H1 (cell line): ENCODE results near the gene CLPX. TPM values are rescaled to one million over a fixed set of nuclear protein-coding genes. Genes with fewer than 3 reads are reported as not detected.

ENCODE experiments used
- CTCF ChIA-PET: fragments of 300-600 bp; sonication (Branson Sonifier 250); formaldehyde crosslinking; loops from one replicate; lab custom pipeline; 2021; ENCODE audit not compliant: partially characterized antibody; lab: Charles Lee
- POLR2A ChIA-PET: fragments of 300-600 bp; sonication (Branson Sonifier 250); formaldehyde crosslinking; loops from one replicate; lab custom pipeline; 2021; ENCODE audit warnings: inconsistent platforms; ENCODE audit not compliant: partially characterized antibody; lab: Charles Lee
- DNase-seq, 2 experiments: peaks; one replicate each; pipeline versions ENCODE4 v3.0.0 to v3.0.0-alpha.2; 2010 to 2022; ENCODE audit warnings: low spot score in 2 of 2, low read depth in 1 of 2, mixed read lengths in 1 of 2
- FAIRE-seq: peaks from 2 replicates; lab custom pipeline; 2011; peaks lifted over from hg19 to GRCh38; lab: Jason Lieb, UNC
- H2AFZ ChIP-seq: 2 replicates; pipeline ENCODE4 v1.8.1; 2012; ENCODE audit warnings: low read length, inconsistent platforms
- H2AK5ac ChIP-seq: 2 replicates; pipeline ENCODE4 v1.6.1; 2013; ENCODE audit warnings: low read depth, low read length
- H2BK120ac ChIP-seq: replicated peaks from 2 replicates; pipeline ENCODE3; 2013; ENCODE audit warnings: low read depth, low read length, inconsistent platforms
- H2BK12ac ChIP-seq: 2 replicates; pipeline ENCODE4 v1.6.1; 2013; ENCODE audit warnings: low read depth, low read length
- H2BK15ac ChIP-seq: 2 replicates; pipeline ENCODE4 v1.6.1; 2013; ENCODE audit warnings: low read length
- H2BK20ac ChIP-seq: 2 replicates; pipeline ENCODE4 v1.6.1; 2013; ENCODE audit warnings: low read length
- H2BK5ac ChIP-seq: 2 replicates; pipeline ENCODE4 v1.6.1; 2013; ENCODE audit warnings: low read depth, low read length
- H3K14ac ChIP-seq: 2 replicates; pipeline ENCODE4 v1.6.1; 2013; ENCODE audit warnings: inconsistent platforms; ENCODE audit not compliant: insufficient read length
- H3K18ac ChIP-seq: 2 replicates; pipeline ENCODE4 v1.6.1; 2013; ENCODE audit warnings: low read length; ENCODE audit errors: extremely low read depth
- H3K23ac ChIP-seq: 2 replicates; pipeline ENCODE4 v1.6.1; 2013; ENCODE audit warnings: inconsistent platforms; ENCODE audit not compliant: insufficient read length
- H3K23me2 ChIP-seq: 2 replicates; pipeline ENCODE4 v1.6.1; 2013; ENCODE audit warnings: low read depth, low read length
- H3K27ac ChIP-seq: 2 replicates; pipeline ENCODE4 v1.6.1; 2011; ENCODE audit warnings: low read depth, low read length, inconsistent platforms
- H3K27me3 ChIP-seq, 4 experiments: replicated peaks in 1 of 4; 1 replicate in 1 of 4; 2 replicates in 3 of 4; pipeline versions ENCODE4 v1.6.1 to v1.8.1; 2011 to 2013; ENCODE audit warnings: low read length in 3 of 4, mild to moderate bottlenecking in 3 of 4, inconsistent platforms in 2 of 4, mixed read lengths in 2 of 4, moderate library complexity in 1 of 4; ENCODE audit not compliant: control insufficient read depth in 3 of 4, insufficient read depth in 3 of 4; ENCODE audit errors: extremely low read depth in 1 of 4
- H3K36me3 ChIP-seq, 4 experiments: 2 replicates each; pipeline versions ENCODE4 v1.6.1 to v1.8.1; 2011 to 2013; ENCODE audit warnings: mild to moderate bottlenecking in 4 of 4, low read length in 3 of 4, moderate library complexity in 2 of 4, control low read depth in 1 of 4, inconsistent platforms in 1 of 4; ENCODE audit not compliant: insufficient read depth in 4 of 4, control insufficient read depth in 2 of 4
- H3K4ac ChIP-seq: replicated peaks from 2 replicates; pipeline ENCODE3; 2013; ENCODE audit warnings: low read length, low read depth, mixed read lengths, inconsistent platforms; ENCODE audit not compliant: insufficient read length
- H3K4me1 ChIP-seq, 4 experiments: replicated peaks in 1 of 4; 1 replicate in 1 of 4; 2 replicates in 3 of 4; pipeline versions ENCODE4 v1.6.1 to v1.8.1; 2011 to 2013; ENCODE audit warnings: low read length in 3 of 4, inconsistent platforms in 2 of 4, mixed read lengths in 1 of 4; ENCODE audit not compliant: insufficient read depth in 4 of 4, control insufficient read depth in 3 of 4
- H3K4me2 ChIP-seq, 2 experiments: 2 replicates each; pipeline versions ENCODE4 v1.6.1 to v1.8.1; 2011 to 2013; ENCODE audit warnings: low read depth in 2 of 2, low read length in 2 of 2, control low read depth in 1 of 2, inconsistent platforms in 1 of 2, mild to moderate bottlenecking in 1 of 2; ENCODE audit not compliant: insufficient read depth in 1 of 2
- H3K4me3 ChIP-seq, 4 experiments: fragments of 200-600, 300-600 bp in 1 of 4; sonication (generic), shearing (Covaris generic), sonication (Bioruptor Twin) in 1 of 4; 2 replicates each; pipeline versions ENCODE4 v1.5.1 to v1.8.1; 2011 to 2016; ENCODE audit warnings: low read length in 4 of 4, low read depth in 3 of 4, control low read depth in 2 of 4, inconsistent platforms in 2 of 4, mild to moderate bottlenecking in 2 of 4, mixed read lengths in 1 of 4, moderate library complexity in 1 of 4; ENCODE audit not compliant: insufficient read depth in 2 of 4; ENCODE audit errors: extremely low read depth in 1 of 4
- H3K56ac ChIP-seq: replicated peaks from 2 replicates; pipeline ENCODE3; 2013; ENCODE audit warnings: low read depth, mild to moderate bottlenecking, mixed read lengths, low read length, inconsistent platforms; ENCODE audit not compliant: insufficient read length
- H3K79me1 ChIP-seq: 2 replicates; pipeline ENCODE4 v1.6.1; 2013; ENCODE audit warnings: low read depth, low read length, control low read depth
- H3K79me2 ChIP-seq, 2 experiments: 2 replicates each; pipeline versions ENCODE4 v1.6.1 to v1.8.1; 2012 to 2013; ENCODE audit warnings: low read length in 2 of 2, mild to moderate bottlenecking in 2 of 2, inconsistent platforms in 1 of 2; ENCODE audit not compliant: insufficient read depth in 2 of 2, control insufficient read depth in 1 of 2
- H3K9ac ChIP-seq, 4 experiments: replicated peaks in 1 of 4; 1 replicate in 1 of 4; 2 replicates in 3 of 4; pipeline versions ENCODE4 v1.6.1 to v1.8.1; 2011 to 2013; ENCODE audit warnings: low read depth in 3 of 4, low read length in 3 of 4, control low read depth in 2 of 4, mild to moderate bottlenecking in 2 of 4, moderate library complexity in 2 of 4, inconsistent platforms in 1 of 4; ENCODE audit errors: extremely low read depth in 1 of 4
- H3K9me3 ChIP-seq, 2 experiments: 2 replicates each; pipeline versions ENCODE4 v1.6.1 to v1.8.1; 2012 to 2013; ENCODE audit warnings: mild to moderate bottlenecking in 2 of 2, moderate library complexity in 2 of 2, control low read depth in 1 of 2, inconsistent platforms in 1 of 2, low read depth in 1 of 2, low read length in 1 of 2, mixed read lengths in 1 of 2; ENCODE audit not compliant: insufficient read depth in 2 of 2
- H4K20me1 ChIP-seq, 2 experiments: replicated peaks in 1 of 2; 2 replicates each; pipeline versions ENCODE3 to v1.8.1; 2011 to 2013; ENCODE audit warnings: inconsistent platforms in 2 of 2, low read length in 2 of 2, mild to moderate bottlenecking in 1 of 2; ENCODE audit not compliant: insufficient read depth in 2 of 2, control insufficient read depth in 1 of 2
- H4K5ac ChIP-seq: 2 replicates; pipeline ENCODE4 v1.6.1; 2013; ENCODE audit warnings: low read length, low read depth, mixed read lengths, inconsistent platforms; ENCODE audit not compliant: insufficient read length
- H4K8ac ChIP-seq: 2 replicates; pipeline ENCODE4 v1.8.0; 2013; ENCODE audit warnings: mild to moderate bottlenecking, moderate library complexity, low read length, inconsistent platforms; ENCODE audit not compliant: insufficient read depth; ENCODE audit errors: extremely low read depth
- H4K91ac ChIP-seq: replicated peaks from 2 replicates; pipeline ENCODE3; 2013; ENCODE audit warnings: low read length, mixed read lengths, inconsistent platforms; ENCODE audit not compliant: insufficient read length
- SRF ChIP-seq: IDR thresholded peaks from 2 replicates; pipeline ENCODE4 v1.6.1; 2011; ENCODE audit warnings: mild to moderate bottlenecking, low read depth, low read length, moderate library complexity
- WGBS, 2 experiments: shearing (Covaris generic) in 1 of 2; methylation state at CpG; one replicate each; pipeline versions ENCODE4 v1.1.6 to v1.1.7; 2013 to 2015; ENCODE audit warnings: low lambda C conversion rate in 2 of 2, mixed read lengths in 2 of 2, inconsistent platforms in 1 of 2, low coverage in 1 of 2, missing lambda C conversion rate in 1 of 2; ENCODE audit not compliant: insufficient replicate concordance in 2 of 2, insufficient coverage in 1 of 2, insufficient read length in 1 of 2; ENCODE audit errors: extremely low coverage in 1 of 2, missing lambda C conversion rate in 1 of 2; 5-methylcytosine and 5-hydroxymethylcytosine counted together
- polyA plus RNA-seq, 7 experiments: library from polyadenylated mRNA; depleted of rRNA in 3 of 7; stranded (reverse) in 5 of 7; unstranded in 2 of 7; fragments of >200 nt in 5 of 7; fragments of 200-250 nt in 2 of 7; gene quantifications; 1 replicate in 5 of 7; 2 replicates in 1 of 7; 4 replicates in 1 of 7; pipeline versions ENCODE4 v1.2.1 to v1.2.3, GENCODE V29; 2011 to 2013; ENCODE audit warnings: missing spikeins in 2 of 7, mixed read lengths in 2 of 7
- total RNA-seq: library from RNA; stranded (reverse); fragmentation: NEBNext Ultra II Directional; extraction: Animal tissue kit (Norgen Biotek cat#: 25700); gene quantifications from 2 replicates; pipeline ENCODE4 v1.2.1, GENCODE V29; 2021

Gene CLPX
- total and polyA plus RNA-seq, 2 of the 8 experiments (the other 6 are each of a cell fraction or from before 2014, with no cell fraction given), result 10.5 to 53.6 TPM

DNA sequence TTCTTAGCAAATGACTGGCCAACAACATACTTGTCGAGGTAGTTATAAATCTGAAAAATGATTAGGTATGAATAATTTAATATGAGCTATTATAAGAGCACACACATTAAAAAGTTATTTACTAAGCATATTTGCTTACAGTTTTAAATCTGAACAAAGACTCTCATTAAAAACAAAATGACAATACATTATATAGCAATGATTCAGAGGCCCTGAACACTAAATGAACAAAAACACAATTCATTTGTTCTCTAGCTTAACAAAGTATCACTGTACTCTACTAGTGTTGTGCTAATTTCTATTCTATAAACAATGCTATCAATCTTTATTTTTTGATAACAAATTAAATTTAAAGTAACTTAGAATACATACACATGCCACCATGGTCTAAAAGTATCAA lies 21.0 kb downstream of the CLPX start:
- no peak overlapping the region for H2AFZ ChIP-seq
- H3K36me3 ChIP-seq, result peaks cover 2 to 33% (median 10%) of the 10 kb centered on the region in 4 experiments; a peak in 5 of 8 replicates
- H3K4ac ChIP-seq, result no peak overlapping the region
- no peaks in the 10 kb centered on the region for H3K79me2 ChIP-seq
- H3K56ac ChIP-seq, result no peak overlapping the region
- H3K9ac ChIP-seq, result no peak overlapping the region
- no peak overlapping the region for H3K27ac ChIP-seq
- no peaks in the 10 kb centered on the region; a peak in 1 of 7 replicates for H3K27me3 ChIP-seq
- H3K4me2 ChIP-seq, result no peak overlapping the region
- H4K91ac ChIP-seq, result no peak overlapping the region
- TF ChIP-seq SRF, result no peak
- no peak for DNase-seq
- H4K5ac ChIP-seq, result no peak overlapping the region
- ChIA-PET CTCF (interaction anchor here (0.5 to 1.1 kb wide), 7 partner anchors 9 to 282 kb away, joined by 3 to 4 read pairs (median 3); partner anchors contain the start of gene PARP16), POLR2A (no interaction called here)
- H3K18ac ChIP-seq, result no peak overlapping the region
- no peak overlapping the region for H2AK5ac ChIP-seq
- no peak overlapping the region; the same call in 1 of the 2 replicates for H4K8ac ChIP-seq
- H3K14ac ChIP-seq, result no peak overlapping the region
- no peaks in the 10 kb centered on the region for H3K9me3 ChIP-seq
- H2BK12ac ChIP-seq, result no peak overlapping the region
- H3K4me3 ChIP-seq, result no peak overlapping the region
- H2BK20ac ChIP-seq, result no peak overlapping the region
- 92% methylated on average over 1 of the region's 1 CpG; no CpG with 5 or more reads in 1 of the 2 experiments for WGBS, 2 experiments
- H2BK120ac ChIP-seq, result no peak overlapping the region
- no peak overlapping the region for H2BK5ac ChIP-seq
- H3K23ac ChIP-seq, result no peak overlapping the region
- H3K4me1 ChIP-seq, result no peaks in the 10 kb centered on the region
- H2BK15ac ChIP-seq, result no peak overlapping the region
- H3K79me1 ChIP-seq, result no peaks in the 10 kb centered on the region
- FAIRE-seq, result no peak
- peaks cover 1 to 2% of the 10 kb centered on the region in 2 experiments for H4K20me1 ChIP-seq
- no peaks in the 10 kb centered on the region; the same call in 1 of the 2 replicates for H3K23me2 ChIP-seq
